Measurements from ENCODE around the gene PPP1R12C.

GRCh38 chr19:55116859-55117662, at the start of gene PPP1R12C:
- no peak for TF ChIP-seq REST (IDR thresholded peaks at IDR 0.05; ENCODE audit: insufficient read depth in 1 of 2, low read depth in 2 of 2, low read length in 2 of 2)
- no peak for TF ChIP-seq POLR2AphosphoS5 (IDR thresholded peaks at IDR 0.05; ENCODE audit: low read depth, low read length)
- no peak for TF ChIP-seq TAF1 (IDR thresholded peaks at IDR 0.05; ENCODE audit: borderline replicate concordance, insufficient read depth, low read length)
